ENCODE results near the gene P3H3. TPM values are rescaled to one million over a fixed set of nuclear protein-coding genes. Genes with fewer than 3 reads are reported as not detected.
"Not testable (repeated sequence)": the region's sequence is repeated elsewhere in the genome, so short reads cannot be mapped to it uniquely, and the experiment has no call there.

The P3H3 gene
- total and polyA plus RNA-seq, 3 donors from 2014 or later = 13.1 to 19.2 (median 18.8) TPM

DNA sequence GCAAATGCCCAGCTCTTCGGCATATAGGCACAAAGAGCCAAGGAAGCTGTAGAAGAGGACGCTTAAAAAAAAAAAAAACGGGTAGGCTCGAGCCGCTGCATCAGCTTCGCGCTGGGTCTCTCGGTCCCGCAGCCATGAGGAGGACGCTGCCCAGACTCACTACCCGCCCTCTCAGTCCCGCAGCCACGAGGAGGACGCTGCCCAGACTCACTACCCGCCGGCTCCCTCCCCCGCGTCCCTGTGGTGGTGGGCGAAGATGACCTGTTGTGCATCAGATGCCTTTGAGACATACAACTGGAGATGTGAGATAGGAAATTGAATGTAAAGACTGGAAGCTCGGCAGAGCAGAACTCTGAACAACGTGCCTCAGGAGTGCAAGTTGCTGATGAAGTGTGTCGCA is 56.3 kb downstream of the P3H3 start:
- TF ChIP-seq CTCF (IDR thresholded peaks at IDR 0.05) = no peak
- no peak for TF ChIP-seq POLR2A (IDR thresholded peaks at IDR 0.05)
- no peaks in the 10 kb centered on the region for H3K9me3 ChIP-seq
- DNase-seq = no peak
- H3K36me3 ChIP-seq (ENCODE audit: low read depth, missing control alignments) = no peaks in the 10 kb centered on the region
- 79 to 80% methylated on average over 19 to 22 of the region's 22 CpGs for WGBS, 2 donors
- H3K27ac ChIP-seq = no peak overlapping the region
- intact Hi-C loops (cut with DNase I; ENCODE audit: low total_unique reads) = no loop called here
- no peaks in the 10 kb centered on the region for H3K4me1 ChIP-seq
- H3K4me3 ChIP-seq = no peak overlapping the region
- no peaks in the 10 kb centered on the region for H3K27me3 ChIP-seq

DNA sequence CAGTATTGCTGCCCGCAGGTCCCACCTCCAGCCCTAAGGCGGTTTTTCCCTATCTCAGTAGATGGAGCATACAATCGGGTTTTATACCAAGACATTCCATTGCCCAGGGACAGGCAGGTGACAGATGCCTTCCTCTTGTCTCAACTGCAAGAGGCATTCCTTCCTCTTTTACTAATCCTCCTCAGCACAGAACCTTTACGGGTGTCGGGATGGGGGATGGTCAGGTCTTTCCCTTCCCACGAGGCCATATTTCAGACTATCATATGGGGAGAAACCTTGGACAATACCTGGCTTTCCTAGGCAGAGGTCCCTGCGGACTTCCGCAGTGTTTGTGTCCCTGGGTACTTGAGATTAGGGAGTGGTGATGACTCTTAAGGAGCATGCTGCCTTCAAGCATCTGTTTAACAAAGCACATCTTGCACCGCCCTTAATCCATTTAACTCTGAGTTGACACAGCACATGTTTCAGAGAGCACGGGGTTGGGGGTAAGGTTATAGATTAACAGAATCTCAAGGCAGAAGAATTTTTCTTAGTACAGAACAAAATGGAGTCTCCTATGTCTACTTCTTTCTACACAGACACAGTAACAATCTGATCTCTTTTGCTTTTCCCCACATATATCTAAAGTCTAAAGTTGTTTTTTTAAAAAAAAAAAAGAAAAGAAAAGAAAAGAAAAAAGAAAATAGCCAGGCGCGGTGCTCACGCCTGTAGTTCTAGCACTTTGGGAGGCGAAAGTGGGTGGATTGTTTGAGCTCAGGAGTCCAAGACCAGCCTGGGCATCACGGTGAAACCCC is 58.2 kb downstream of the P3H3 start:
- H3K9me3 ChIP-seq; H3K27me3 ChIP-seq; H3K27ac ChIP-seq; DNase-seq; H3K4me3 ChIP-seq; intact Hi-C loops (cut with DNase I; ENCODE audit: low total_unique reads); H3K36me3 ChIP-seq (ENCODE audit: low read depth, missing control alignments); H3K4me1 ChIP-seq: not testable (repeated sequence)
- 83% methylated on average over 11 to 12 of the region's 15 CpGs for WGBS, 2 donors

- Histone ChIP-seq H3K4me3 (no peak overlapping the region), H3K27ac (no peak overlapping the region), H3K4me1 (no peaks in the 10 kb centered on the region), H3K36me3 (ENCODE audit: low read depth, missing control alignments) (no peaks in the 10 kb centered on the region), H3K9me3 (no peaks in the 10 kb centered on the region), H3K27me3 (no peaks in the 10 kb centered on the region)
- DNase-seq = no peak
- TF ChIP-seq CTCF (IDR thresholded peaks at IDR 0.05) = no peak
- TF ChIP-seq POLR2A (IDR thresholded peaks at IDR 0.05) = no peak
- intact Hi-C loops (cut with DNase I; ENCODE audit: low total_unique reads) = no loop called here
- WGBS, 2 donors = 86 to 88% methylated on average over 8 of the region's 8 CpGs
Observed at GRCh38 chr12:6887460-6887859, 59.3 kb downstream of the P3H3 start.

DNA sequence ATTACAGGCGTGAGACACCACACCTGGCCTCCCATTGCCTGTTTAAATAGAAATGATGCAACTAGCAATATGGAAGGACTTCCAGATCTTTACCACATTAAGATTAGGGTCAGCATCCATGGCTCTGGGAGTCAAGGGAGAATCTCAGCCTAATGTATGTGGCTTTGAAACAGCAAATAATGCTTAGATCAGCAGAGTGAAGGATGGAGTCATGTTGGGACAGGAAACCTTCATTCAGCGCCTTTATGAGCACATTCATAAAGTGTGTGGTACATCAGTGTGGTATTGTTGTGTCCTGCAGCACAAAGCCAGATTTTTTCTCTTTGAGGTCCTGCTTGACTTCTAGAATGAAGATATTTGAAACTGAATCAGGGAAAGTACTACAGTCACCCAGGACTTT is 60.2 kb downstream of the P3H3 start:
- Histone ChIP-seq H3K9me3 (no peaks in the 10 kb centered on the region), H3K4me3 (no peak overlapping the region), H3K36me3 (ENCODE audit: low read depth, missing control alignments) (no peaks in the 10 kb centered on the region), H3K27me3 (no peaks in the 10 kb centered on the region), H3K27ac (no peak overlapping the region), H3K4me1 (no peaks in the 10 kb centered on the region)
- TF ChIP-seq CTCF (IDR thresholded peaks at IDR 0.05) (no peak), POLR2A (IDR thresholded peaks at IDR 0.05) (no peak)
- intact Hi-C loops (cut with DNase I; ENCODE audit: low total_unique reads) = no loop called here
- WGBS, 2 donors = 82 to 89% methylated on average over 1 to 2 of the region's 2 CpGs
- no peak for DNase-seq

- H3K27me3 ChIP-seq; H3K4me1 ChIP-seq; intact Hi-C loops (cut with DNase I; ENCODE audit: low total_unique reads); H3K4me3 ChIP-seq; H3K9me3 ChIP-seq; DNase-seq; H3K36me3 ChIP-seq (ENCODE audit: low read depth, missing control alignments); H3K27ac ChIP-seq: not testable (repeated sequence)
- WGBS, 2 donors = 80 to 81% methylated on average over 7 of the region's 7 CpGs
Observed at GRCh38 chr12:6888794-6889193, 60.6 kb downstream of the P3H3 start.

Other genes with a start within 250 kb of the P3H3 start
- 100 to 1,000 TPM; 314 to 328 TPM for gene CHD4, start 221.0 kb upstream of the P3H3 start, total RNA-seq
- 160 TPM for gene CHD4, start 221.0 kb upstream of the P3H3 start, polyA plus RNA-seq (ENCODE audit: insufficient read depth, low read depth, low replicate concordance)
- 1 to 10 TPM; 1.5 to 2.4 TPM for gene LPAR5, start 192.4 kb upstream of the P3H3 start, total RNA-seq
- 3.1 TPM for gene LPAR5, start 192.4 kb upstream of the P3H3 start, polyA plus RNA-seq (ENCODE audit: insufficient read depth, low read depth, low replicate concordance)
- 100 to 1,000 TPM; 172 to 241 TPM for gene ACRBP, start 181.0 kb upstream of the P3H3 start, total RNA-seq
- gene ACRBP, start 181.0 kb upstream of the P3H3 start, polyA plus RNA-seq (ENCODE audit: insufficient read depth, low read depth, low replicate concordance) = 715 TPM
- gene ING4, start 165.3 kb upstream of the P3H3 start, total RNA-seq = 10 to 100 TPM; 58.3 to 63.0 TPM
- 48.1 TPM for gene ING4, start 165.3 kb upstream of the P3H3 start, polyA plus RNA-seq (ENCODE audit: insufficient read depth, low read depth, low replicate concordance)
- gene ZNF384, start 139.0 kb upstream of the P3H3 start, total RNA-seq = 10 to 100 TPM; 78.5 to 85.1 TPM
- gene ZNF384, start 139.0 kb upstream of the P3H3 start, polyA plus RNA-seq (ENCODE audit: insufficient read depth, low read depth, low replicate concordance) = 94.9 TPM
- gene PIANP, start 127.6 kb upstream of the P3H3 start, total RNA-seq = 1 to 10 TPM; 3.3 to 5.8 TPM
- gene PIANP, start 127.6 kb upstream of the P3H3 start, polyA plus RNA-seq (ENCODE audit: insufficient read depth, low read depth, low replicate concordance) = 7.6 TPM
- 10 to 100 TPM; 68.3 to 82.4 TPM for gene COPS7A, start 104.4 kb upstream of the P3H3 start, total RNA-seq
- gene COPS7A, start 104.4 kb upstream of the P3H3 start, polyA plus RNA-seq (ENCODE audit: insufficient read depth, low read depth, low replicate concordance) = 69.4 TPM
- 100 to 1,000 TPM; 211 to 242 TPM for gene MLF2, start 75.3 kb upstream of the P3H3 start, total RNA-seq
- 177 TPM for gene MLF2, start 75.3 kb upstream of the P3H3 start, polyA plus RNA-seq (ENCODE audit: insufficient read depth, low read depth, low replicate concordance)
- 10 to 100 TPM; 53.4 to 64.3 TPM for gene PTMS, start 62.0 kb upstream of the P3H3 start, total RNA-seq
- 185 TPM for gene PTMS, start 62.0 kb upstream of the P3H3 start, polyA plus RNA-seq (ENCODE audit: insufficient read depth, low read depth, low replicate concordance)
- 1 to 10 TPM; 4.1 to 7.1 TPM for gene LAG3, start 55.9 kb upstream of the P3H3 start, total RNA-seq
- 6.3 TPM for gene LAG3, start 55.9 kb upstream of the P3H3 start, polyA plus RNA-seq (ENCODE audit: insufficient read depth, low read depth, low replicate concordance)
- gene CD4, start 38.9 kb upstream of the P3H3 start, total RNA-seq = 1 to 10 TPM; 2.0 to 4.5 TPM
- gene CD4, start 38.9 kb upstream of the P3H3 start, polyA plus RNA-seq (ENCODE audit: insufficient read depth, low read depth, low replicate concordance) = 22.2 TPM
- gene GPR162, start 6.6 kb upstream of the P3H3 start, total RNA-seq = 1 to 10 TPM in 1 of 2 donors, under 1 TPM in 1; 0.94 to 2.2 TPM
- gene GPR162, start 6.6 kb upstream of the P3H3 start, polyA plus RNA-seq (ENCODE audit: insufficient read depth, low read depth, low replicate concordance) = 1.8 TPM
- 1 to 10 TPM; 4.8 to 5.0 TPM for gene GNB3, start 12.5 kb downstream of the P3H3 start, total RNA-seq
- 1.6 TPM for gene GNB3, start 12.5 kb downstream of the P3H3 start, polyA plus RNA-seq (ENCODE audit: insufficient read depth, low read depth, low replicate concordance)
- gene CDCA3, start 22.9 kb downstream of the P3H3 start, total RNA-seq = 10 to 100 TPM; 27.5 to 43.5 TPM
- gene CDCA3, start 22.9 kb downstream of the P3H3 start, polyA plus RNA-seq (ENCODE audit: insufficient read depth, low read depth, low replicate concordance) = 81.7 TPM
- 10 to 100 TPM; 96.1 to 97.5 TPM for gene USP5, start 23.7 kb downstream of the P3H3 start, total RNA-seq
- 154 TPM for gene USP5, start 23.7 kb downstream of the P3H3 start, polyA plus RNA-seq (ENCODE audit: insufficient read depth, low read depth, low replicate concordance)
- gene TPI1, start 39.1 kb downstream of the P3H3 start, total RNA-seq = 100 to 1,000 TPM; 347 to 356 TPM
- gene TPI1, start 39.1 kb downstream of the P3H3 start, polyA plus RNA-seq (ENCODE audit: insufficient read depth, low read depth, low replicate concordance) = 544 TPM
- 10 to 100 TPM; 11.6 to 22.0 TPM for gene SPSB2, start 44.9 kb downstream of the P3H3 start, total RNA-seq
- 21.3 TPM for gene SPSB2, start 44.9 kb downstream of the P3H3 start, polyA plus RNA-seq (ENCODE audit: insufficient read depth, low read depth, low replicate concordance)
- gene LRRC23, start 76.4 kb downstream of the P3H3 start, total RNA-seq = 10 to 100 TPM; 32.7 to 33.9 TPM
- gene LRRC23, start 76.4 kb downstream of the P3H3 start, polyA plus RNA-seq (ENCODE audit: insufficient read depth, low read depth, low replicate concordance) = 112 TPM
- 1 to 10 TPM; 8.8 to 8.9 TPM for gene ENO2, start 86.2 kb downstream of the P3H3 start, total RNA-seq
- gene ENO2, start 86.2 kb downstream of the P3H3 start, polyA plus RNA-seq (ENCODE audit: insufficient read depth, low read depth, low replicate concordance) = 14.3 TPM
- gene ATN1, start 99.6 kb downstream of the P3H3 start, total RNA-seq = 10 to 100 TPM; 63.4 to 73.2 TPM
- gene ATN1, start 99.6 kb downstream of the P3H3 start, polyA plus RNA-seq (ENCODE audit: insufficient read depth, low read depth, low replicate concordance) = 40.5 TPM
- gene RNU7-1, start 115.4 kb downstream of the P3H3 start, total RNA-seq = not detected
- not detected for gene RNU7-1, start 115.4 kb downstream of the P3H3 start, polyA plus RNA-seq (ENCODE audit: insufficient read depth, low read depth, low replicate concordance)
- gene C12orf57, start 115.6 kb downstream of the P3H3 start, total RNA-seq = 100 to 1,000 TPM; 143 to 236 TPM
- gene C12orf57, start 115.6 kb downstream of the P3H3 start, polyA plus RNA-seq (ENCODE audit: insufficient read depth, low read depth, low replicate concordance) = 141 TPM
- gene PTPN6, start 122.9 kb downstream of the P3H3 start, total RNA-seq = 1 to 10 TPM; 3.7 to 9.1 TPM
- gene PTPN6, start 122.9 kb downstream of the P3H3 start, polyA plus RNA-seq (ENCODE audit: insufficient read depth, low read depth, low replicate concordance) = 19.1 TPM
- 100 to 1,000 TPM; 118 to 153 TPM for gene PHB2, start 142.3 kb downstream of the P3H3 start, total RNA-seq
- 97.3 TPM for gene PHB2, start 142.3 kb downstream of the P3H3 start, polyA plus RNA-seq (ENCODE audit: insufficient read depth, low read depth, low replicate concordance)
- gene EMG1, start 142.5 kb downstream of the P3H3 start, total RNA-seq = 10 to 100 TPM; 40.2 to 45.5 TPM
- gene EMG1, start 142.5 kb downstream of the P3H3 start, polyA plus RNA-seq (ENCODE audit: insufficient read depth, low read depth, low replicate concordance) = 36.7 TPM
- gene LPCAT3, start 190.1 kb downstream of the P3H3 start, total RNA-seq = 10 to 100 TPM; 26.0 to 30.2 TPM
- 33.2 TPM for gene LPCAT3, start 190.1 kb downstream of the P3H3 start, polyA plus RNA-seq (ENCODE audit: insufficient read depth, low read depth, low replicate concordance)
- 100 to 1,000 TPM in 1 of 2 donors, 10 to 100 TPM in 1; 86.1 to 190 TPM for gene C1S, start 232.3 kb downstream of the P3H3 start, total RNA-seq
- 271 TPM for gene C1S, start 232.3 kb downstream of the P3H3 start, polyA plus RNA-seq (ENCODE audit: insufficient read depth, low read depth, low replicate concordance)

Data from testis (tissue), 3 donors.